DND-41 (cell line): ENCODE data around the gene ZNF160.
"Not testable (repeated sequence)": the region's sequence is repeated elsewhere in the genome, so short reads cannot be mapped to it uniquely, and the experiment has no call there.

Source experiments
- ATAC-seq: fragments of 200-7000 bp; cut with Tn5 transposase; 3 replicates; pipeline ENCODE4 v1.9.1; 2021; ENCODE audit warnings: low read depth; ENCODE audit not compliant: insufficient read depth
- DNase-seq: peaks from one replicate; pipeline ENCODE4 v3.0.0-alpha.2; 2020
- H2AFZ ChIP-seq: 2 replicates; pipeline ENCODE4 v1.6.0; 2012; ENCODE audit warnings: low read depth, low read length
- H3K27ac ChIP-seq: 2 replicates; pipeline ENCODE4 v1.5.1; 2012; ENCODE audit warnings: low read length, inconsistent platforms
- H3K27me3 ChIP-seq: fragments of 200-600 bp; sonication (generic); 2 replicates; pipeline ENCODE4 v1.6.0; 2012; ENCODE audit warnings: low read length, mild to moderate bottlenecking, inconsistent platforms; ENCODE audit not compliant: insufficient read depth, poor library complexity
- H3K36me3 ChIP-seq: 2 replicates; pipeline ENCODE4 v1.5.1; 2012; ENCODE audit warnings: low read length, inconsistent platforms; ENCODE audit not compliant: insufficient read depth
- H3K4me1 ChIP-seq: 2 replicates; pipeline ENCODE4 v1.5.1; 2012; ENCODE audit warnings: mild to moderate bottlenecking, low read length; ENCODE audit not compliant: insufficient read depth
- H3K4me2 ChIP-seq: 2 replicates; pipeline ENCODE4 v1.6.0; 2012; ENCODE audit warnings: mild to moderate bottlenecking, moderate library complexity, low read length, inconsistent platforms; ENCODE audit not compliant: insufficient read depth
- H3K4me3 ChIP-seq, 2 experiments: fragments of 200-600 bp in 1 of 2; shearing (Covaris generic) in 1 of 2; 2 replicates each; pipeline ENCODE4 v1.5.1; 2012 to 2016; ENCODE audit warnings: inconsistent platforms in 2 of 2, low read length in 2 of 2, mild to moderate bottlenecking in 2 of 2, low read depth in 1 of 2, moderate library complexity in 1 of 2
- H3K79me2 ChIP-seq: 2 replicates; pipeline ENCODE4 v1.6.0; 2012; ENCODE audit warnings: low read length, inconsistent platforms; ENCODE audit not compliant: insufficient read depth
- H3K9ac ChIP-seq: 2 replicates; pipeline ENCODE4 v1.6.0; 2012; ENCODE audit warnings: low read depth, mild to moderate bottlenecking, inconsistent platforms, low read length, moderate library complexity
- H3K9me3 ChIP-seq: 2 replicates; pipeline ENCODE4 v1.5.1; 2012; ENCODE audit warnings: low read length, moderate library complexity, mild to moderate bottlenecking, inconsistent platforms; ENCODE audit not compliant: insufficient read depth, severe bottlenecking
- H4K20me1 ChIP-seq: 2 replicates; pipeline ENCODE4 v1.6.0; 2012; ENCODE audit warnings: low read length; ENCODE audit not compliant: insufficient read depth
- EZH2 ChIP-seq: IDR thresholded peaks from 3 replicates; pipeline ENCODE4 v1.6.1; 2012; ENCODE audit warnings: borderline replicate concordance, low read depth, mild to moderate bottlenecking, moderate library complexity, low read length, inconsistent platforms; ENCODE audit not compliant: severe bottlenecking
- TF ChIP-seq, protein P1 (sequence below): IDR thresholded peaks from 2 replicates; pipeline ENCODE4 v1.5.1; 2012; ENCODE audit warnings: borderline replicate concordance, low read length, moderate library complexity, mild to moderate bottlenecking; ENCODE audit not compliant: poor library complexity, severe bottlenecking; ENCODE audit errors: extremely low read depth

ZNF160 gene

DNA sequence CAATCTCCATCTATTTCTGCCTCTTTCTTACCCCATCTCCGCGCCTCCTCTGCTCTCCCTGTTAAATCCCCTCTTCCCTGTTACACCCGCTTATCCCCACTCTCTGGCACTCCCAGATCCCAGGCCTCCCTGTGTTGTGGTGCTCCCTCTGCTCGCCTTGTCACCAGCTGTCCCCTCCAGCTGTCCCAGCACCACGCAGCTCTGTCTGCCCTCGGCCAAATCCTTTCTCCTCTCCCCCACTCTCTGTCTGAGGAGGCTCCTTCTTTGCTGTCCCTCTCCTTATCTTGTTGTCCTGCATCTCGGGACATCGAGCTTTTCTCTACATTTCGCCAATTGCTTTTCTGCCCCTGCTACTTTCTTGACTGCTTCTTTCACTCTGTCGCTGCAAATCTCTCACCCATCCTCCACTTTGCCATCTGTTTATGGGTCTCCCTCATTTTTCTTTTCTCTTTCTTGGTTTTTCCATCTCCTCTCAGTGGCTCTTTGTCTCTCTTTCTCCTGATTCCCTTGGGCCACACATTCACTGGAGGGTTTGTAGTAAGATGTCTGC, 941 bp downstream of the ZNF160 start:
- TF ChIP-seq, protein P1, sequence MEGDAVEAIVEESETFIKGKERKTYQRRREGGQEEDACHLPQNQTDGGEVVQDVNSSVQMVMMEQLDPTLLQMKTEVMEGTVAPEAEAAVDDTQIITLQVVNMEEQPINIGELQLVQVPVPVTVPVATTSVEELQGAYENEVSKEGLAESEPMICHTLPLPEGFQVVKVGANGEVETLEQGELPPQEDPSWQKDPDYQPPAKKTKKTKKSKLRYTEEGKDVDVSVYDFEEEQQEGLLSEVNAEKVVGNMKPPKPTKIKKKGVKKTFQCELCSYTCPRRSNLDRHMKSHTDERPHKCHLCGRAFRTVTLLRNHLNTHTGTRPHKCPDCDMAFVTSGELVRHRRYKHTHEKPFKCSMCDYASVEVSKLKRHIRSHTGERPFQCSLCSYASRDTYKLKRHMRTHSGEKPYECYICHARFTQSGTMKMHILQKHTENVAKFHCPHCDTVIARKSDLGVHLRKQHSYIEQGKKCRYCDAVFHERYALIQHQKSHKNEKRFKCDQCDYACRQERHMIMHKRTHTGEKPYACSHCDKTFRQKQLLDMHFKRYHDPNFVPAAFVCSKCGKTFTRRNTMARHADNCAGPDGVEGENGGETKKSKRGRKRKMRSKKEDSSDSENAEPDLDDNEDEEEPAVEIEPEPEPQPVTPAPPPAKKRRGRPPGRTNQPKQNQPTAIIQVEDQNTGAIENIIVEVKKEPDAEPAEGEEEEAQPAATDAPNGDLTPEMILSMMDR: no peak
- no peak for TF ChIP-seq EZH2
- Histone ChIP-seq H3K79me2 (peaks cover 58% of the 10 kb centered on the region), H3K4me1 (peaks cover 37% of the 10 kb centered on the region), H3K4me3 (peak overlapping the region; percentile 74 to 81), H3K9me3 (no peaks in the 10 kb centered on the region), H4K20me1 (peaks cover 31% of the 10 kb centered on the region), H3K9ac (peak overlapping the region; percentile 90), H3K27ac (peak overlapping the region; percentile 86), H3K27me3 (no peaks in the 10 kb centered on the region), H3K36me3 (peaks cover 27% of the 10 kb centered on the region), H2AFZ (peak overlapping the region; percentile 93; the same call in 1 of the 2 replicates), H3K4me2 (peak overlapping the region; percentile 97)
- DNase-seq (peak; percentile 12), ATAC-seq (no peak)

DNA sequence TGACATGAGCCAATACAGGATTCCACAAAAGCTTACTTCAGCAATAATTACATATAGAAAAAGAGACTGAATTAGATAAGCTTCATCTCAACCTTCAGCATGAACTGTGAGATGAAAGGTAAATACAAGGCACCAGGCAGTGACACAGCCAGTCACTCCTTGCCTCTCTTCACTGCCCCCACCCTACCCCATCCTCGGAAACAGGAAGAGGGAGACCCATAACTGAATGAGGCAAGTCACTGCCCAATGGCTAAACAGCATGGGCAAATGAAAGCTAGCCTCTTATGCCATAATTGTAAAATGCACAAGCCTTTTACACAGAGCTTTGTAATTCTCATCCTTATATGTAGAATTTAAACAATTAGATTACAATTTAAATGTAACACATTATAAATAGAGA, 1.7 kb downstream of the ZNF160 start:
- DNase-seq (peak; percentile 58), ATAC-seq (no peak)
- Histone ChIP-seq H3K79me2 (peaks cover 61% of the 10 kb centered on the region), H3K27ac (peak overlapping the region; percentile 61), H3K9me3 (no peaks in the 10 kb centered on the region), H3K36me3 (peaks cover 28% of the 10 kb centered on the region), H3K4me2 (peak overlapping the region; percentile 97), H3K4me1 (peaks cover 37% of the 10 kb centered on the region), H3K4me3 (peak overlapping the region; percentile 74 to 81; a peak in 3 of 4 replicates), H2AFZ (no peak overlapping the region), H4K20me1 (peaks cover 32% of the 10 kb centered on the region), H3K27me3 (no peaks in the 10 kb centered on the region), H3K9ac (peak overlapping the region; percentile 90)
- TF ChIP-seq, protein P1: no peak
- no peak for TF ChIP-seq EZH2

DNA sequence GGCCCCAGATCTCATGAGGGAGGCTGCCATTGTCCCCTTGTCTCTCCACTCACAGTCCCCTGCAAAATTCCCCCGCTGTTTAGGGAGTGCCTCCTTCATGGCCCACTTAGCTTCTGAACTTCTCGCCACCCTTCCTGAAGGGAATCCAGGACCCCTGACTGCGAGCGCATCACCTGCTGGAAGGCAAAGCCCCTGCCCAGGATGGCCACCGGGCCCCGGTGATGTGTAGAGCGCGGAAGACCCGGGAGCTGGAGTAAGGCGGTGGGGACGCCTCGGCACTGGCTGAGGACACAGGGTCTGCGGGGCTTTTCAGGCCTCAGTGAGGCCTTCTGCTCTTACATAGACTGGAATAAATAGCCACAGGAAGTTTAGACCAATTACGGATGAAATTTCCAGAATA, 4.7 kb downstream of the ZNF160 start:
- not testable (repeated sequence) for H3K4me2 ChIP-seq, H3K9me3 ChIP-seq, H3K27ac ChIP-seq, ATAC-seq, H3K4me3 ChIP-seq, H2AFZ ChIP-seq, H3K9ac ChIP-seq, H3K27me3 ChIP-seq, DNase-seq
- peaks cover 81% of the 10 kb centered on the region for H3K79me2 ChIP-seq
- peaks cover 29% of the 10 kb centered on the region for H3K4me1 ChIP-seq
- peaks cover 46% of the 10 kb centered on the region for H3K36me3 ChIP-seq
- peaks cover 44% of the 10 kb centered on the region for H4K20me1 ChIP-seq

DNA sequence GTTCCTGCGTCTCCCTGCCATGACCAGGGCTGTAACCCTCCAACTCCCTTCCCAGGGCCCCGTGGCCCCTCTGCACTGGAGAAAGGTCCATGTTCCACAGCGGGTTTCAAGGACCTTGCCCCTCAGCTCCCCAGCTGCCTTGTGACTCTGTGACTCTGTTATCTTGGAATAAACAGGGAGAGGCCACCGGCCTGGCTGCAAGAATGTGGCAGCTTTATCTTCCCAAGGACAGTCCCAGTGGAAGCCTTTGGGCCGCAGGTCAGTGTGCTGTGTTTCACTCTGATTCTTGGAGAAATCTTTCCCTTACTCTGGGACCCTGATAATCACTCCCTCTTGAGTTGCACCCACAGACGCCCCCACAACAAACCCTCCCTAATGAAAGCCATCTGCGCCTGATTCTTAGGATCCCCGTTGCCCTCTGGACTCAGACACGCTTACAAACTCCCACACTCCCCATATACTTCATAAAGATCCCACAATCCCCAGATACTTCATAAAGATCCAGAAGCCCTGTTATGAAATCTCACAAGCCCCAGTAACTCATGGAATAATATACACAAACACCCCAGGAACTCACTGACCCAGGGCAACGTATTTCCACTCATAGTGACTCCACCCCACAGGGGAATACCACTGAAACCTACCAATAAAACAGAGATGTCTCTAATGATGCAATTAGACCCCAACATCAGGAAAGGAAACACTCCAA, 6.1 kb downstream of the ZNF160 start:
- H3K9me3 ChIP-seq, H2AFZ ChIP-seq, H3K9ac ChIP-seq, H3K27me3 ChIP-seq, DNase-seq, ATAC-seq, H3K4me2 ChIP-seq, H3K4me3 ChIP-seq, H3K27ac ChIP-seq: not testable (repeated sequence)
- peaks cover 24% of the 10 kb centered on the region for H3K4me1 ChIP-seq
- H4K20me1 ChIP-seq: peaks cover 40% of the 10 kb centered on the region
- H3K79me2 ChIP-seq: peaks cover 81% of the 10 kb centered on the region
- peaks cover 56% of the 10 kb centered on the region for H3K36me3 ChIP-seq

DNA sequence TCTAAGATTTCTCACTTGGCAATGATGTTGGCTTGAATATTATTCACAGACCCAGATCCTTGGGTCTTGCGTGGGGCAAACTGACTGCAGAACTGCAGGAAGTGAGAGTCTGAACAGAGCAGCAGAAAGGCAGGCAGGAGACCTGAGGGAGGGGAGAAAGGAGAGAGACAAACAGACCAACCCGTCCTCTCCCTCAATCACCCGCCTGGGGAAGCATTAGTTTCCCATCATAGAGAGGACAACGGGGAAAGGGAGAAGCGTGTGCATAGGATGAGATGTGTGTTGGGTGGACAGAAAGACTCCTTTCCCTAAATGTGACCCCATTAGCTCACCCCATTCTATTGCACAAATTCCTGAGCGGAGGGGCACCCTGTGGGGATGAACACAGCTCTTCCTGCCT, 6.6 kb downstream of the ZNF160 start:
- Histone ChIP-seq H4K20me1 (peaks cover 39% of the 10 kb centered on the region), H3K79me2 (peaks cover 75% of the 10 kb centered on the region), H3K36me3 (peaks cover 59% of the 10 kb centered on the region), H3K4me1 (peaks cover 19% of the 10 kb centered on the region)
- H3K27ac ChIP-seq, H3K9me3 ChIP-seq, ATAC-seq, H2AFZ ChIP-seq, DNase-seq, H3K4me2 ChIP-seq, H3K4me3 ChIP-seq, H3K27me3 ChIP-seq, H3K9ac ChIP-seq: not testable (repeated sequence)
